ENCODE results near the gene TRIM9.
"Not testable (repeated sequence)": the region's sequence is repeated elsewhere in the genome, so short reads cannot be mapped to it uniquely, and the experiment has no call there.

Gene TRIM9

GRCh38 chr14:50943261-50943942 lies 151.5 kb downstream of the TRIM9 start:
- H3K27ac ChIP-seq (ENCODE audit: low read length): no peak overlapping the region
- H3K36me3 ChIP-seq (replicated peaks; ENCODE audit: low read depth, low read length): no peaks in the 10 kb centered on the region
- no peaks in the 10 kb centered on the region for H3K79me2 ChIP-seq (ENCODE audit: low read length)
- no peaks in the 10 kb centered on the region for H3K4me1 ChIP-seq (ENCODE audit: low read length)
- H2AFZ ChIP-seq (ENCODE audit: low read depth, low read length): no peak overlapping the region
- peak overlapping the region; percentile 46; the same call in 1 of the 2 replicates for H3K4me2 ChIP-seq (ENCODE audit: low read length)
- no peaks in the 10 kb centered on the region for H3K27me3 ChIP-seq (ENCODE audit: low read depth, low read length)
- TF ChIP-seq EZH2phosphoT487 (IDR thresholded peaks at IDR 0.05; ENCODE audit: low read depth): no peak
- TF ChIP-seq CTCF (IDR thresholded peaks at IDR 0.05; ENCODE audit: low read depth, low read length): no peak
- H3K4me3 ChIP-seq (ENCODE audit: low read length): peak overlapping the region; percentile 75
- no peaks in the 10 kb centered on the region for H4K20me1 ChIP-seq (ENCODE audit: insufficient read depth, low read length)
- no peak overlapping the region for H3K9ac ChIP-seq (ENCODE audit: low read length)
- no peaks in the 10 kb centered on the region for H3K9me3 ChIP-seq (ENCODE audit: insufficient read depth, low read length)

- H3K27ac ChIP-seq (ENCODE audit: low read length); H3K4me3 ChIP-seq (ENCODE audit: low read length); H3K27me3 ChIP-seq (ENCODE audit: low read depth, low read length); H3K4me2 ChIP-seq (ENCODE audit: low read length); H3K36me3 ChIP-seq (replicated peaks; ENCODE audit: low read depth, low read length); H2AFZ ChIP-seq (ENCODE audit: low read depth, low read length); H3K9me3 ChIP-seq (ENCODE audit: insufficient read depth, low read length); H4K20me1 ChIP-seq (ENCODE audit: insufficient read depth, low read length); H3K79me2 ChIP-seq (ENCODE audit: low read length); H3K9ac ChIP-seq (ENCODE audit: low read length): not testable (repeated sequence)
- peaks cover 12% of the 10 kb centered on the region for H3K4me1 ChIP-seq (ENCODE audit: low read length)
Measured at GRCh38 chr14:50941638-50942037, 153.3 kb downstream of the TRIM9 start.

GRCh38 chr14:50941151-50941550 lies 153.8 kb downstream of the TRIM9 start:
- H3K9ac ChIP-seq (ENCODE audit: low read length): no peak overlapping the region
- no peaks in the 10 kb centered on the region for H4K20me1 ChIP-seq (ENCODE audit: insufficient read depth, low read length)
- peaks cover 16% of the 10 kb centered on the region for H3K4me1 ChIP-seq (ENCODE audit: low read length)
- H3K27ac ChIP-seq (ENCODE audit: low read length): no peak overlapping the region
- no peak overlapping the region for H2AFZ ChIP-seq (ENCODE audit: low read depth, low read length)
- no peak for TF ChIP-seq EZH2phosphoT487 (IDR thresholded peaks at IDR 0.05; ENCODE audit: low read depth)
- no peak for TF ChIP-seq CTCF (IDR thresholded peaks at IDR 0.05; ENCODE audit: low read depth, low read length)
- H3K79me2 ChIP-seq (ENCODE audit: low read length): no peaks in the 10 kb centered on the region
- H3K4me2 ChIP-seq (ENCODE audit: low read length): no peak overlapping the region
- no peak overlapping the region for H3K4me3 ChIP-seq (ENCODE audit: low read length)
- H3K9me3 ChIP-seq (ENCODE audit: insufficient read depth, low read length): no peaks in the 10 kb centered on the region
- H3K27me3 ChIP-seq (ENCODE audit: low read depth, low read length): no peaks in the 10 kb centered on the region
- no peaks in the 10 kb centered on the region for H3K36me3 ChIP-seq (replicated peaks; ENCODE audit: low read depth, low read length)

GRCh38 chr14:50937800-50938199 lies 157.1 kb downstream of the TRIM9 start:
- no peaks in the 10 kb centered on the region for H3K27me3 ChIP-seq (ENCODE audit: low read depth, low read length)

More at GRCh38 chr14:50937800-50938199, 157.1 kb downstream of the TRIM9 start:
- Histone ChIP-seq H3K4me2 (ENCODE audit: low read length) (peak overlapping the region; percentile 4), H4K20me1 (ENCODE audit: insufficient read depth, low read length) (no peaks in the 10 kb centered on the region), H3K36me3 (replicated peaks; ENCODE audit: low read depth, low read length) (no peaks in the 10 kb centered on the region), H3K4me1 (ENCODE audit: low read length) (peaks cover 16% of the 10 kb centered on the region), H2AFZ (ENCODE audit: low read depth, low read length) (no peak overlapping the region), H3K9me3 (ENCODE audit: insufficient read depth, low read length) (no peaks in the 10 kb centered on the region), H3K79me2 (ENCODE audit: low read length) (no peaks in the 10 kb centered on the region), H3K27ac (ENCODE audit: low read length) (no peak overlapping the region), H3K9ac (ENCODE audit: low read length) (no peak overlapping the region), H3K4me3 (ENCODE audit: low read length) (no peak overlapping the region)
- no peak for TF ChIP-seq CTCF (IDR thresholded peaks at IDR 0.05; ENCODE audit: low read depth, low read length)
- TF ChIP-seq EZH2phosphoT487 (IDR thresholded peaks at IDR 0.05; ENCODE audit: low read depth): no peak

All from OCI-LY3 (cell line).